Measurements from ENCODE around the gene PNMA6E. TPM values are rescaled to one million over a fixed set of nuclear protein-coding genes. Genes with fewer than 3 reads are reported as not detected.

Gene PNMA6E
- total RNA-seq, 2 donors from 2014 or later = 6.9 TPM; not detected in 1

GRCh38 chrX:153411988-153412574, 10.9 kb upstream of the PNMA6E start:
- no peaks in the 10 kb centered on the region for H3K4me1 ChIP-seq (replicated peaks)
- DNase-seq (ENCODE audit: low spot score) = no peak
- H3K4me3 ChIP-seq = peak overlapping the region; percentile 25 to 32
- intact Hi-C loops (cut with DNase I) = no loop called here
- no peaks in the 10 kb centered on the region for H3K36me3 ChIP-seq
- no peaks in the 10 kb centered on the region for H3K27me3 ChIP-seq (replicated peaks; ENCODE audit: insufficient read depth)
- H3K9me3 ChIP-seq = no peaks in the 10 kb centered on the region
- no peak overlapping the region for H3K27ac ChIP-seq
- 22% methylated on average over 14 of the region's 17 CpGs for WGBS
- TF ChIP-seq POLR2A (IDR thresholded peaks at IDR 0.05) = no peak
- TF ChIP-seq POLR2AphosphoS5 (IDR thresholded peaks at IDR 0.05) = no peak
- no peak for TF ChIP-seq CTCF (IDR thresholded peaks at IDR 0.05)

- H3K27ac ChIP-seq = no peak within 1 kb of the TSS
- intact Hi-C loops (cut with DNase I) = no loop called here
- WGBS = 0% methylated on average over 8 of the region's 75 CpGs
Measured at GRCh38 chrX:153411255-153411987, 10.3 kb upstream of the PNMA6E start, which contains the start of gene ZFP92. ZFP92 (plus strand) TSS chrX:153411472; CDS start chrX:153418323, 6,851 bp downstream.

GRCh38 chrX:153410888-153411254, 9.7 kb upstream of the PNMA6E start:
- DNase-seq (ENCODE audit: low spot score) = no peak
- intact Hi-C loops (cut with DNase I) = no loop called here
- Histone ChIP-seq H3K27me3 (replicated peaks; ENCODE audit: insufficient read depth) (no peaks in the 10 kb centered on the region), H3K4me3 (peak overlapping the region; percentile 25 to 32), H3K4me1 (replicated peaks) (no peaks in the 10 kb centered on the region), H3K9me3 (no peaks in the 10 kb centered on the region), H3K27ac (no peak overlapping the region), H3K36me3 (no peaks in the 10 kb centered on the region)
- TF ChIP-seq POLR2A (IDR thresholded peaks at IDR 0.05) = no peak
- TF ChIP-seq CTCF (IDR thresholded peaks at IDR 0.05) = no peak
- no peak for TF ChIP-seq POLR2AphosphoS5 (IDR thresholded peaks at IDR 0.05)
- 63% methylated on average over 9 of the region's 12 CpGs for WGBS

More at GRCh38 chrX:153411255-153411987, 10.3 kb upstream of the PNMA6E start, which contains the start of gene ZFP92:
- DNase-seq (ENCODE audit: low spot score) = no peak
- Histone ChIP-seq H3K36me3 (no peaks in the 10 kb centered on the region), H3K4me1 (replicated peaks) (no peaks in the 10 kb centered on the region), H3K27me3 (replicated peaks; ENCODE audit: insufficient read depth) (no peaks in the 10 kb centered on the region), H3K9me3 (no peaks in the 10 kb centered on the region), H3K4me3 (peak within 1 kb of the TSS; percentile 25 to 32)
- TF ChIP-seq CTCF (IDR thresholded peaks at IDR 0.05) (no peak), POLR2A (IDR thresholded peaks at IDR 0.05) (no peak), POLR2AphosphoS5 (IDR thresholded peaks at IDR 0.05) (no peak)

GRCh38 chrX:153410373-153410772, 9.2 kb upstream of the PNMA6E start:
- no peaks in the 10 kb centered on the region for H3K36me3 ChIP-seq
- TF ChIP-seq CTCF (IDR thresholded peaks at IDR 0.05) (no peak), POLR2AphosphoS5 (IDR thresholded peaks at IDR 0.05) (no peak), POLR2A (IDR thresholded peaks at IDR 0.05) (no peak)
- no peak overlapping the region for H3K27ac ChIP-seq
- no peaks in the 10 kb centered on the region for H3K27me3 ChIP-seq (replicated peaks; ENCODE audit: insufficient read depth)
- H3K4me1 ChIP-seq (replicated peaks) = no peaks in the 10 kb centered on the region
- intact Hi-C loops (cut with DNase I) = no loop called here
- no peak for DNase-seq (ENCODE audit: low spot score)
- H3K4me3 ChIP-seq = no peak overlapping the region
- 86% methylated on average over 10 of the region's 15 CpGs for WGBS
- no peaks in the 10 kb centered on the region for H3K9me3 ChIP-seq

All from prostate gland (tissue), 2 donors.